GM12874 (cell line): ENCODE measurements around the gene PRKAR1B.

Experiments used
- CTCF ChIP-seq: IDR thresholded peaks from 2 replicates; pipeline ENCODE4 v1.5.1; 2011; ENCODE audit warnings: low read depth, mild to moderate bottlenecking, control low read depth, low read length, moderate library complexity; ENCODE audit not compliant: insufficient read depth

Gene PRKAR1B

GRCh38 chr7:500521-501420, 226.3 kb downstream of the PRKAR1B start:
- no peak for TF ChIP-seq CTCF

- TF ChIP-seq CTCF: no peak
Observed at GRCh38 chr7:499853-500485, 227.1 kb downstream of the PRKAR1B start.
